HEK293T (cell line): ENCODE results near the gene ENDOU.

Experiments
- ARNT ChIP-seq: fragments of 450-650 bp; IDR thresholded peaks from 2 replicates; pipeline ENCODE4 v1.6.1; 2017; ENCODE audit warnings: mild to moderate bottlenecking
- FOXM1 ChIP-seq: fragments of 450-650 bp; IDR thresholded peaks from 2 replicates; pipeline ENCODE4 v1.6.1; 2017; ENCODE audit warnings: mild to moderate bottlenecking, borderline replicate concordance
- NFRKB ChIP-seq: fragments of 450-650 bp; IDR thresholded peaks from 2 replicates; pipeline ENCODE4 v1.6.1; 2016; ENCODE audit warnings: mild to moderate bottlenecking, moderate library complexity
- SP1 ChIP-seq: fragments of 450-650 bp; IDR thresholded peaks from 2 replicates; pipeline ENCODE4 v1.6.1; 2017

DNA sequence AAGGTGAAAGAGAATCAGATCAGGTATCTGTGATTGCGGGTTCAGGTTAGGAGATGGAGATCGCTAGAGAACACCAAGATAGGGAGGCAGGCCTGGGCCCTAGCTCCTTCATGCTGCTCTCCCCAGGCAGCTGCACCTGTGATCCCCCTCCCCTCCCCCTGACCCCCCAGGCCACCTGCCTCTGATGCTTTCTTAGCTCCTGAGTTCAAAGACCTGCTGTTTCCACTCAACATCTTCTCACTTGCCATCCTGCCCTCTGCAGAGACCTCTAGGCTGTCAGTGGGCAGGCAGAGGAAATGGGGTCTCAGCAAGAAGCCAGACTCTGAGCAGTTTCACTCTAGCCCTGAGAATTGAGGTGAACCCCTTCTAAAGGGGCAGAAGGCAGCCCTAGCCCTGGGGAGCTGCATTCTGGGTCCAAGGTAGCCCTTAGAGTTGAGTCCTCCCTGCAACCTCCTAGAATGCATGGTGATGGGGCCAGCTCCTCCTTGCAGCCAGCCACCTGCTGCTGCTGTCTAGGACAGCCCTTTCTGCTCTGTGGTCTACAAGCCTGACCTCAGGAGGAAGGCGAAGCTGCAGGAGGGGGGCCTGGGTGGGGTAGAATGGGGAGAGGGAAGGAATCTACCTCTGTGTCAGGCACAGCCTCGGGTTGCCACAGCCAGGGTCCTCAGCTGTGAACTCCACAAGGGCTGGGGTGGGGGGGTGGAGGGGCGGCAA is 41.4 kb upstream of the ENDOU start:
- TF ChIP-seq SP1 (no peak), NFRKB (no peak), FOXM1 (no peak), ARNT (no peak)
